ENCODE data around the gene GNG13. TPM values are rescaled to one million over a fixed set of nuclear protein-coding genes. Genes with fewer than 3 reads are reported as not detected.

The GNG13 gene
- total RNA-seq, 1 donor from 2014 or later = not detected

Small RNA genes lying within 50 kb of the gene (small RNA-seq; reads per million reads assigned to genes)
- gene MIR662 = not detected

Other genes starting within 250 kb of the GNG13 start
- gene PRR35, start 240.3 kb downstream of the GNG13 start, total RNA-seq = not detected
- 0.41 TPM for gene NHLRC4, start 233.7 kb downstream of the GNG13 start, total RNA-seq
- gene PIGQ, start 230.8 kb downstream of the GNG13 start, total RNA-seq = 16.7 TPM
- 25.3 TPM for gene RAB40C, start 210.7 kb downstream of the GNG13 start, total RNA-seq
- 0.41 TPM for gene WFIKKN1, start 169.7 kb downstream of the GNG13 start, total RNA-seq
- 31.8 TPM for gene METTL26, start 164.4 kb downstream of the GNG13 start, total RNA-seq
- 9.8 TPM for gene MCRIP2, start 158.9 kb downstream of the GNG13 start, total RNA-seq
- gene WDR90, start 151.4 kb downstream of the GNG13 start, total RNA-seq = 8.2 TPM
- 17.9 TPM for gene RHOT2, start 132.6 kb downstream of the GNG13 start, total RNA-seq
- gene RHBDL1, start 125.1 kb downstream of the GNG13 start, total RNA-seq = 2.0 TPM
- 77.5 TPM for gene STUB1, start 120.3 kb downstream of the GNG13 start, total RNA-seq
- gene JMJD8, start 116.4 kb downstream of the GNG13 start, total RNA-seq = 10.2 TPM
- 2.9 TPM for gene WDR24, start 110.3 kb downstream of the GNG13 start, total RNA-seq
- gene FBXL16, start 94.9 kb downstream of the GNG13 start, total RNA-seq = 4.5 TPM
- 23.6 TPM for gene METRN, start 85.6 kb downstream of the GNG13 start, total RNA-seq
- 13.0 TPM for gene ANTKMT, start 79.6 kb downstream of the GNG13 start, total RNA-seq
- 4.5 TPM for gene CCDC78, start 74.3 kb downstream of the GNG13 start, total RNA-seq
- gene HAGHL, start 73.6 kb downstream of the GNG13 start, total RNA-seq = 11.4 TPM
- gene CIAO3, start 59.7 kb downstream of the GNG13 start, total RNA-seq = 50.1 TPM
- not detected for gene MSLN, start 40.0 kb downstream of the GNG13 start, total RNA-seq
- 12.6 TPM for gene RPUSD1, start 12.4 kb downstream of the GNG13 start, total RNA-seq
- 9.8 TPM for gene CHTF18, start 12.1 kb downstream of the GNG13 start, total RNA-seq
- 10.2 TPM for gene LMF1, start 170.2 kb upstream of the GNG13 start, total RNA-seq
- gene SOX8, start 181.0 kb upstream of the GNG13 start, total RNA-seq = 22.8 TPM

All from frontal cortex (tissue), 1 donor.